Osteoblast (primary cell): ENCODE data around the gene NEK1. TPM values are rescaled to one million over a fixed set of nuclear protein-coding genes. Genes with fewer than 3 reads are reported as not detected.

Experiments used
- DNase-seq: peaks from one replicate; pipeline ENCODE4 v3.0.0; 2011; ENCODE audit warnings: low spot score, mixed read lengths; ENCODE audit not compliant: insufficient read length; ENCODE audit errors: missing footprints
- H2AFZ ChIP-seq: 2 replicates; pipeline ENCODE4 v1.6.0; 2011; ENCODE audit warnings: mild to moderate bottlenecking, low read length
- H3K27ac ChIP-seq: 2 replicates; pipeline ENCODE4 v1.5.1; 2011; ENCODE audit warnings: mild to moderate bottlenecking, low read depth, low read length, moderate library complexity
- H3K27me3 ChIP-seq: 2 replicates; pipeline ENCODE4 v1.6.0; 2012; ENCODE audit warnings: mild to moderate bottlenecking, control low read depth, inconsistent platforms, low read length, moderate library complexity; ENCODE audit not compliant: insufficient read depth
- H3K36me3 ChIP-seq: 2 replicates; pipeline ENCODE4 v1.5.1; 2011; ENCODE audit warnings: mild to moderate bottlenecking, low read length, control low read depth, moderate library complexity; ENCODE audit not compliant: insufficient read depth
- H3K4me1 ChIP-seq: 2 replicates; pipeline ENCODE4 v1.5.1; 2011; ENCODE audit warnings: mild to moderate bottlenecking, low read length, control low read depth, moderate library complexity; ENCODE audit not compliant: insufficient read depth
- H3K4me2 ChIP-seq: 2 replicates; pipeline ENCODE4 v1.6.0; 2011; ENCODE audit warnings: mild to moderate bottlenecking, low read length; ENCODE audit not compliant: insufficient read depth
- H3K4me3 ChIP-seq: fragments of 200-600 bp; sonication (generic); 3 replicates; pipeline ENCODE4 v1.5.1; 2012; ENCODE audit warnings: mild to moderate bottlenecking, low read length, inconsistent platforms; ENCODE audit not compliant: insufficient read depth
- H3K79me2 ChIP-seq: 2 replicates; pipeline ENCODE4 v1.6.0; 2012; ENCODE audit warnings: mild to moderate bottlenecking, low read length, control low read depth, inconsistent platforms; ENCODE audit not compliant: insufficient read depth
- H3K9me3 ChIP-seq: 2 replicates; pipeline ENCODE4 v1.5.1; 2011; ENCODE audit warnings: low read depth, low read length, control low read depth
- H4K20me1 ChIP-seq: 2 replicates; pipeline ENCODE4 v1.6.0; 2012; ENCODE audit warnings: mild to moderate bottlenecking, low read length, control low read depth; ENCODE audit not compliant: insufficient read depth
- total RNA-seq: library from RNA; depleted of rRNA; stranded (reverse); fragments of >200 nt; gene quantifications from 2 replicates; pipeline ENCODE4 v1.2.3, GENCODE V29; 2012
- TF ChIP-seq, protein P1 (sequence below): IDR thresholded peaks from 2 replicates; pipeline ENCODE4 v1.5.1; 2011; ENCODE audit warnings: mild to moderate bottlenecking, low read depth, low read length, moderate library complexity; ENCODE audit errors: extremely low read depth

Gene NEK1
- total RNA-seq, 1 donor: 9.8 TPM

DNA sequence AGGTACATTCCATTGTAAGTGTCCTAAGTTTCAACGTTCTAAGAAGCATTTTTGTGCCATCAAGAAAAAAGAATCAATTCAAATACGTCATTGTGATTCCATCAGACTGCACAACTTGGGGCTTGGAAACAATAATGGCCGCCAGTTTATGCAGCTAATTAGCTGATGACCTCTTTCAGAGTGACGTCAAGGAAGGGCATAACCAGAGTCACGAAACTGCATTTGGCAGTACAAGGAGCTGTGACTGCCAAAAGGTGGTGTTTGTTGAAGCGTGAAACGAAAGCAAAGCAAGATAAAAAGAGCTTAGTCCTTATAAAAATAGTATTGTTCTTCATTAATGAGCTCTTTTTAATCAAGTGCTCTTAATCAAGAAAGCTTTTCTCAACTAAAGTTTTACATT lies 260.5 kb downstream of the NEK1 start:
- no peak overlapping the region for H3K27ac ChIP-seq
- H3K4me2 ChIP-seq: no peak overlapping the region
- DNase-seq: no peak

DNA sequence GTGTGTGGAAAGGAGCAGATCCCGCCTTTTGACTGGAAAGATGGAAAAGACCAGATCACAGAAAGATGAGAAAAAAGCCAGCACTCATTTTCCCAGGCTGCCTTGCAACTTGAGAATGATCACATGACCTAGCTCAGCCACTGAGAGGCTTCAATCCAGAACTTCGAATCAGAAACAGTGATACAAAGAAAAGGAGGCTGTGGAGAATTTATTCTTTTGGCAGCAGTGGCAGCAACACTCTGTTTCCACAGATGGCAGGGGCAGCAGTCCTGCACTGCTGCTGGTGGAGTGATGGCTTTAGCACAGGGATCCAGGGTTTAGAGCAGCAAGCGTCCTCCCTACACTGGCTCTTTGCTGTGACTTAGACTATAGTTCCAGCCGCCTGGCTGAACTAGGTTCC lies 263.8 kb downstream of the NEK1 start:
- Histone ChIP-seq H3K27ac (no peak overlapping the region), H3K4me3 (no peak overlapping the region), H3K27me3 (no peaks in the 10 kb centered on the region), H3K4me2 (no peak overlapping the region), H3K79me2 (no peaks in the 10 kb centered on the region), H4K20me1 (no peaks in the 10 kb centered on the region), H3K4me1 (peaks cover 16% of the 10 kb centered on the region), H2AFZ (no peak overlapping the region), H3K36me3 (no peaks in the 10 kb centered on the region), H3K9me3 (no peaks in the 10 kb centered on the region)
- TF ChIP-seq, protein P1, sequence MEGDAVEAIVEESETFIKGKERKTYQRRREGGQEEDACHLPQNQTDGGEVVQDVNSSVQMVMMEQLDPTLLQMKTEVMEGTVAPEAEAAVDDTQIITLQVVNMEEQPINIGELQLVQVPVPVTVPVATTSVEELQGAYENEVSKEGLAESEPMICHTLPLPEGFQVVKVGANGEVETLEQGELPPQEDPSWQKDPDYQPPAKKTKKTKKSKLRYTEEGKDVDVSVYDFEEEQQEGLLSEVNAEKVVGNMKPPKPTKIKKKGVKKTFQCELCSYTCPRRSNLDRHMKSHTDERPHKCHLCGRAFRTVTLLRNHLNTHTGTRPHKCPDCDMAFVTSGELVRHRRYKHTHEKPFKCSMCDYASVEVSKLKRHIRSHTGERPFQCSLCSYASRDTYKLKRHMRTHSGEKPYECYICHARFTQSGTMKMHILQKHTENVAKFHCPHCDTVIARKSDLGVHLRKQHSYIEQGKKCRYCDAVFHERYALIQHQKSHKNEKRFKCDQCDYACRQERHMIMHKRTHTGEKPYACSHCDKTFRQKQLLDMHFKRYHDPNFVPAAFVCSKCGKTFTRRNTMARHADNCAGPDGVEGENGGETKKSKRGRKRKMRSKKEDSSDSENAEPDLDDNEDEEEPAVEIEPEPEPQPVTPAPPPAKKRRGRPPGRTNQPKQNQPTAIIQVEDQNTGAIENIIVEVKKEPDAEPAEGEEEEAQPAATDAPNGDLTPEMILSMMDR: no peak
- no peak for DNase-seq

More for the DNA sequence above, 260.5 kb downstream of the NEK1 start:
- Histone ChIP-seq H4K20me1 (no peaks in the 10 kb centered on the region), H3K79me2 (no peaks in the 10 kb centered on the region), H3K4me1 (no peaks in the 10 kb centered on the region), H3K9me3 (no peaks in the 10 kb centered on the region), H3K27me3 (no peaks in the 10 kb centered on the region), H3K4me3 (no peak overlapping the region), H2AFZ (no peak overlapping the region), H3K36me3 (no peaks in the 10 kb centered on the region)
- TF ChIP-seq, protein P1: no peak

DNA sequence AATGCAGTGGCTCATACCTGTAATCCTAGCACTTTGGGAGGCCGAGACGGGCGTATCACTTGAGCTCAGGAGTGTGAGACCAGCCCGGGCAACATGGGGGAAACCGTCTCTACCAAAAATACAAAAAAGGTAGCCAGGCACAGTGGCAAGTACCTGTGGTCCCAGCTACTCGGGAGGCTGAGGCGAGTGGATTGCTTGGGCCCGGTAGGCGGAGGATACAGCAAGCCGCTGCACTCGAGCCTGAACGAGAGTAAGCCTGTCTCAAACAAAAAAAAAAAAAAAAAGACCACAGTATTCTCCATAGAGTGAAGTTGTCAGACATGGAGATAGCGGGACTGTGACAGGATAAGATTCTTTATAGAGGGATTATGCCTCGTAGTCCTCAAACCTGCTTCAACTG lies 265.5 kb downstream of the NEK1 start:
- H3K27ac ChIP-seq: no peak overlapping the region
- no peaks in the 10 kb centered on the region for H3K36me3 ChIP-seq
- no peaks in the 10 kb centered on the region for H3K79me2 ChIP-seq
- TF ChIP-seq, protein P1: no peak
- H3K4me3 ChIP-seq: no peak overlapping the region
- no peaks in the 10 kb centered on the region for H3K9me3 ChIP-seq
- H2AFZ ChIP-seq: no peak overlapping the region
- DNase-seq: no peak
- H3K4me1 ChIP-seq: peaks cover 27% of the 10 kb centered on the region
- H3K27me3 ChIP-seq: no peaks in the 10 kb centered on the region
- H3K4me2 ChIP-seq: no peak overlapping the region
- no peaks in the 10 kb centered on the region for H4K20me1 ChIP-seq

DNA sequence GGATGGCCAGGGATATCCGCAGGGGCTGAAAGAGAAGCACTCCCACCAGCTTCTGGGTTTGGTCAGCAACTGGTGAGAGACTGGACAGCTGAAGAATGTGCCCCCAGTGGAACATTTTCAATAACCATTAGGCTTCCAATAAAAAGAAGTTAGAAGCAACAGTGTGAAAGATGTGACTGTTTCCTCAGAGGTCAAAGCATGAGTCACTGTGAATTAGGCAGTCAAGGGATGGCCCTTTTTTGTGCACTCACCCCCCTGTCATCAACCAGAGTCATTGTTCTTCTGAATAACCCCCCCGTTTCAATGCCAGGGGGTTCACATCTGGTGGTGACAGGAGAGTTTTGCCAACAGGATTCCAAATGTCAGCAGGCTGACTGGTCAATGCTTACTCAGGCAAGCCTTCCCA lies 267.1 kb downstream of the NEK1 start:
- H3K4me2 ChIP-seq: peak overlapping the region; percentile 44
- DNase-seq: peak; percentile 86
- TF ChIP-seq, protein P1: peak; percentile 10

More for the DNA sequence above, 267.1 kb downstream of the NEK1 start:
- H3K4me3 ChIP-seq: no peak overlapping the region
- H2AFZ ChIP-seq: peak overlapping the region; percentile 53
- H3K36me3 ChIP-seq: no peaks in the 10 kb centered on the region
- H3K27ac ChIP-seq: peak overlapping the region; percentile 79
- H3K27me3 ChIP-seq: no peaks in the 10 kb centered on the region
- no peaks in the 10 kb centered on the region for H3K79me2 ChIP-seq
- H3K4me1 ChIP-seq: peaks cover 35% of the 10 kb centered on the region
- H3K9me3 ChIP-seq: no peaks in the 10 kb centered on the region
- H4K20me1 ChIP-seq: no peaks in the 10 kb centered on the region

Other genes starting within 250 kb of the NEK1 start
- 32.2 and 35.9 TPM in 2 replicates for gene CLCN3, start 8.0 kb upstream of the NEK1 start, total RNA-seq
- 18.9 and 20.6 TPM in 2 replicates for gene HPF1, start 145.4 kb upstream of the NEK1 start, total RNA-seq